Lower lobe of right lung (tissue), 2 donors: ENCODE measurements around the gene FCHO2. TPM values are rescaled to one million over a fixed set of nuclear protein-coding genes. Genes with fewer than 3 reads are reported as not detected.
"Not testable (repeated sequence)": the region's sequence is repeated elsewhere in the genome, so short reads cannot be mapped to it uniquely, and the experiment has no call there.

Experiments
- ATAC-seq, 2 donors: fragments of 200-7000 bp; cut with Tn5 transposase; one replicate each; pipeline ENCODE4 v1.9.1; 2020 to 2022; ENCODE audit warnings: mild to moderate bottlenecking in 2 of 2, moderate library complexity in 2 of 2
- DNase-seq: peaks from one replicate; pipeline ENCODE4 v3.0.0-alpha.2; 2020
- H3K27ac ChIP-seq: fragments of 200-600 bp; one replicate; pipeline ENCODE4 v1.8.0; 2022
- H3K27me3 ChIP-seq: fragments of 200-600 bp; one replicate; pipeline ENCODE4 v1.8.0; 2022; ENCODE audit warnings: low read depth
- H3K36me3 ChIP-seq: fragments of 200-600 bp; one replicate; pipeline ENCODE4 v1.8.0; 2022; ENCODE audit warnings: mild to moderate bottlenecking
- H3K4me1 ChIP-seq: fragments of 200-600 bp; one replicate; pipeline ENCODE4 v1.8.0; 2022
- H3K4me3 ChIP-seq: fragments of 200-600 bp; one replicate; pipeline ENCODE4 v1.8.0; 2022; ENCODE audit warnings: mild to moderate bottlenecking
- H3K9me3 ChIP-seq: fragments of 200-600 bp; one replicate; pipeline ENCODE4 v1.8.0; 2022
- CTCF ChIP-seq: fragments of 200-600 bp; IDR thresholded peaks from one replicate; pipeline ENCODE4 v1.8.0; 2022; ENCODE audit warnings: antibody characterized with exemption, mild to moderate bottlenecking
- intact Hi-C: fragments of 100-400 bp; cut with DNase I; formaldehyde crosslinking; loops from one replicate; pipeline ENCODE4 v1.11.0; 2022
- total RNA-seq: library from RNA; stranded (reverse); fragmentation: NEBNext Ultra II Directional; extraction: Animal tissue kit (Norgen Biotek cat#: 25700); gene quantifications from one replicate; pipeline ENCODE4 v1.2.1, GENCODE V29; 2021
- donor health status: DM: no; HTN: yes; CAD: no; lungs with severe emphysema.

FCHO2 gene
- total RNA-seq, 1 donor from 2014 or later, result 89.9 TPM

- no peak for TF ChIP-seq CTCF
- ATAC-seq (no peak), DNase-seq (no peak)
- Histone ChIP-seq H3K27me3 (no peaks in the 10 kb centered on the region), H3K4me3 (peak overlapping the region; percentile 76), H3K27ac (peak overlapping the region; percentile 98), H3K4me1 (peaks cover 48% of the 10 kb centered on the region), H3K36me3 (peaks cover 3% of the 10 kb centered on the region), H3K9me3 (no peaks in the 10 kb centered on the region)
- intact Hi-C loops, result no loop called here
Measured at GRCh38 chr5:72957337-72957736, 1.5 kb downstream of the FCHO2 start.

DNA sequence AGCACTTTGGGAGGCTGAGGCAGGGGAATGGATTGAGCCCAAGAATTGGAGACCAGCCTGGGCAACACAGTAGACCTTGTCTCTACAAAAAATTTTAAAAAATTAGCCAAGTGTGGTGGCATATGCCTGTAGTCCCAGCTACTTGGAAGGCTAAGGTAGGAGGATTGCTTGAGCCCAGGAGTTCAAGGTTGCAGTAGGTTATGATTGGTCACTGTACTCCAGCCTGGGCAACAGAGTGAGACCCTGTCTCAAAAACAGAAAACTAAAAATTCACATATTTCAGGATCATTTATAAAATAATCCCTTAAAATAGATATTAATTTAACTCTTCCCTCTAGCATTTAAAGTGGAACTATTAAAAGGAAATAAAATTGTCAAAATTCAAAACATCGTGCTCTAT lies 3.4 kb downstream of the FCHO2 start:
- peak overlapping the region; percentile 7 for H3K4me3 ChIP-seq
- peaks cover 29% of the 10 kb centered on the region for H3K4me1 ChIP-seq
- H3K27me3 ChIP-seq, result no peaks in the 10 kb centered on the region
- H3K36me3 ChIP-seq, result peaks cover 3% of the 10 kb centered on the region
- intact Hi-C loops, result no loop called here
- no peak for TF ChIP-seq CTCF
- DNase-seq (no peak), ATAC-seq (no peak)
- no peak overlapping the region for H3K27ac ChIP-seq
- no peaks in the 10 kb centered on the region for H3K9me3 ChIP-seq

- H3K4me1 ChIP-seq, H3K27ac ChIP-seq, H3K9me3 ChIP-seq, DNase-seq, ATAC-seq, H3K27me3 ChIP-seq, H3K4me3 ChIP-seq, intact Hi-C loops: not testable (repeated sequence)
- peaks cover 19% of the 10 kb centered on the region for H3K36me3 ChIP-seq
Measured at GRCh38 chr5:72974481-72974880, 18.6 kb downstream of the FCHO2 start.

DNA sequence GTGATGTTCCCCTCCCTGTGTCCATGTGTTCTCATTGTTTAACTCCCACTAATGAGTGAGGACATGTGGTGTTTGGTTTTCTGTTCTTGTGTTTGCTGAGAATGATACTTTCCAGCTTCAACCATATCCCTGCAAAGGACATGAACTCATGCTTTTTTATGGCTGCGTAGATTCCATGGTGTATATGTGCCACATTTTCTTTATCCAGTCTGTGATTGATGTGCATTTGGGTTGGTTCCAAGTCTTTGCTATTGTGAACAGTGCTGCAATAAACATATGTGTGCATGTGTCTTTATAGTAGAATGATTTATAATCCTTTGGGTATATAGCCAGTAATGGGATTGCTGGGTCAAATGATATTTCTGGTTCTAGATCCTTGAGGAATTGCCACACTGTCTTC lies 21.0 kb downstream of the FCHO2 start:
- DNase-seq, H3K9me3 ChIP-seq, H3K4me3 ChIP-seq, H3K27me3 ChIP-seq, ATAC-seq, intact Hi-C loops, H3K4me1 ChIP-seq, H3K27ac ChIP-seq: not testable (repeated sequence)
- peaks cover 11% of the 10 kb centered on the region for H3K36me3 ChIP-seq

DNA sequence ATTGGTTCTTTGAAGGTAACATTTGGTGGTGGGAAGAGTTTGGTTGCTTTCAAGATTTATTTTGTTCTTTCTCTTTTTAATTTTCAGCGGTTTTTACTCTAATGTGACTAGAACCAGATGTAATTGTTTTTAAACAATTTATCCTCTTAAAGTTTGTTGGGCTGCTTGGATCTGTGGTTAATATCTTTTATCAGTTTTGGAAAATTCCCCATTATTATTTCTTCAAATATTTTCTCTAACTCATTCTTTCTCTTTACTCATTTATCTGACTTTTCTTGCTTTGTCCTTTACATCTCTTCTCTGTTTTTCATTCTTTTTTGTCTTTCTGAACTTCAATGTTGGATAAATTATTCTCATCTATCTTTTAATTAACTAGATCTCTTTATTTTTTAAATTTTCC lies 29.9 kb downstream of the FCHO2 start:
- ATAC-seq, result no peak
- intact Hi-C loops, result no loop called here
- no peaks in the 10 kb centered on the region for H3K4me1 ChIP-seq
- H3K27me3 ChIP-seq, result no peaks in the 10 kb centered on the region
- no peak for TF ChIP-seq CTCF
- H3K9me3 ChIP-seq, result no peaks in the 10 kb centered on the region
- DNase-seq, result no peak
- no peak overlapping the region for H3K4me3 ChIP-seq
- H3K36me3 ChIP-seq, result peaks cover 28% of the 10 kb centered on the region
- H3K27ac ChIP-seq, result no peak overlapping the region

DNA sequence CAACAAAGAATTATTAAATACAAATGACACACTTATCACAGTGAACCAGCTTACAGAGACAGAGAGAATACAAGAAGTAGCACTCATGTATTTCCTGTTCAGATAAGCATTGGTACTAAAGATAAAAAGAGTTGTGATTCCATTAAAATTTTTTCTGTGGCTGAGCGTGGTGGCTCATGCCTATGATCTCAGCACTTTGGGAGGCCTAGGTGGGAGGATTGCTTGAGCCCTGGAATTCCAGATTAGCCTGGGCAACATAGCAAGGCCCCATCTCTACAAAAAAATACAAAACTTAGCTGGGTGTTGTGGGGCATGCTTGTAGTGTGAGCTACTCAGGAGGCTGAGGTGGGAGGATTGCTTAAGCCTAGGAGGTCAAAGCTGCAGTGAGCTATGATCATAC lies 32.9 kb downstream of the FCHO2 start:
- Histone ChIP-seq H3K27ac (no peak overlapping the region), H3K9me3 (no peaks in the 10 kb centered on the region), H3K4me3 (no peak overlapping the region), H3K27me3 (no peaks in the 10 kb centered on the region), H3K4me1 (no peaks in the 10 kb centered on the region), H3K36me3 (peaks cover 56% of the 10 kb centered on the region)
- ATAC-seq (no peak), DNase-seq (no peak)
- no peak for TF ChIP-seq CTCF
- intact Hi-C loops, result no loop called here

GRCh38 chr5:72991394-72991793 lies 35.6 kb downstream of the FCHO2 start:
- intact Hi-C loops, result no loop called here
- Histone ChIP-seq H3K9me3 (no peaks in the 10 kb centered on the region), H3K27ac (no peak overlapping the region), H3K27me3 (no peaks in the 10 kb centered on the region), H3K4me1 (no peaks in the 10 kb centered on the region), H3K4me3 (no peak overlapping the region), H3K36me3 (peaks cover 53% of the 10 kb centered on the region)
- no peak for ATAC-seq
- no peak for DNase-seq
- no peak for TF ChIP-seq CTCF
